Colonic mucosa (tissue), 4 donors: ENCODE results near the gene SMIM45.

Experiments
- DNase-seq: peaks from one replicate; pipeline ENCODE4 v3.0.0-alpha.2; 2020
- H3K27ac ChIP-seq: fragments of 200-600 bp; one replicate; pipeline ENCODE4 v1.8.0; 2021
- H3K27me3 ChIP-seq: fragments of 200-600 bp; one replicate; pipeline ENCODE4 v1.8.0; 2021
- H3K36me3 ChIP-seq: fragments of 200-600 bp; one replicate; pipeline ENCODE4 v1.8.0; 2021
- H3K4me1 ChIP-seq: fragments of 200-600 bp; one replicate; pipeline ENCODE4 v1.8.0; 2021; ENCODE audit warnings: mild to moderate bottlenecking
- H3K4me3 ChIP-seq: fragments of 200-600 bp; one replicate; pipeline ENCODE4 v1.8.0; 2021
- H3K9ac ChIP-seq, 2 donors: one replicate each; pipeline ENCODE4 v1.7.0; 2013; ENCODE audit warnings: control low read depth in 2 of 2, low read depth in 2 of 2, low read length in 2 of 2
- H3K9me3 ChIP-seq: fragments of 200-600 bp; one replicate; pipeline ENCODE4 v1.8.0; 2021
- CTCF ChIP-seq: fragments of 200-600 bp; IDR thresholded peaks from one replicate; pipeline ENCODE4 v1.8.0; 2022; ENCODE audit warnings: antibody characterized with exemption, mild to moderate bottlenecking
- intact Hi-C: fragments of 100-400 bp; cut with DNase I; formaldehyde crosslinking; loops from one replicate; pipeline ENCODE4 v1.14.1; 2022
- donor health status: healthy.
- donor health status: DM: no; HTN: no; CAD: no.
- donor health status: DM: no; HTN: no; CAD: no.

The SMIM45 gene

GRCh38 chr22:41979423-41980250 lies 27.7 kb downstream of the SMIM45 start:
- TF ChIP-seq CTCF = no peak
- no peak overlapping the region for H3K4me3 ChIP-seq
- no peaks in the 10 kb centered on the region for H3K9me3 ChIP-seq
- H3K27ac ChIP-seq = no peak overlapping the region
- DNase-seq = no peak
- no peaks in the 10 kb centered on the region for H3K36me3 ChIP-seq
- peaks cover 27% of the 10 kb centered on the region for H3K27me3 ChIP-seq
- H3K4me1 ChIP-seq = no peaks in the 10 kb centered on the region
- H3K9ac ChIP-seq = no peak overlapping the region
- intact Hi-C loops = loop anchor here (10.0 kb wide), 1 partner anchor 455 kb away; the partner anchor contains the start of gene NFAM1

DNA sequence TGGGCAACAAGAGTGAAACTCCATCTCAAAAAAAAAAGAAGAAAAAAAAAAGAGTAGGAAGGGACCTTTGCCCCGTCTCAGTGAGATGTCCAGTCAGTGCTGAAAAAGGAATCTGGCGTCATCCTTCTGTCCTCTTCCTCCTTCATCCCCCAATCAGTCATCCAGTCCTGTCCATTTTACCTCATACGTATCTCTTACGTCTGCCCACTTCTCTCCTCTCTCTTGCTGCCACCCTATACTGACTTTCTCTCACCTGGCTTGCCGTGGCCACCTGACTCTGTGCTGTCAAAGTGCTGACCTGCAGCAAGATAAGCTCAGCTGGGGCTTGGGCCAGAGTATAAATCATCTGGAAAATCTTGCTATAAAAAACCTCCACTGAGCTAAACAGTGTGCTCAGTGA lies 30.9 kb downstream of the SMIM45 start:
- no peaks in the 10 kb centered on the region for H3K4me1 ChIP-seq
- H3K36me3 ChIP-seq = no peaks in the 10 kb centered on the region
- no peaks in the 10 kb centered on the region for H3K9me3 ChIP-seq
- H3K27ac ChIP-seq = no peak overlapping the region
- no peak for DNase-seq
- peaks cover 4% of the 10 kb centered on the region for H3K27me3 ChIP-seq
- intact Hi-C loops = no loop called here
- TF ChIP-seq CTCF = no peak
- H3K4me3 ChIP-seq = no peak overlapping the region
- H3K9ac ChIP-seq = no peak overlapping the region

GRCh38 chr22:41983513-41984405 lies 31.8 kb downstream of the SMIM45 start:
- Histone ChIP-seq H3K4me1 (no peaks in the 10 kb centered on the region), H3K27ac (no peak overlapping the region), H3K27me3 (no peaks in the 10 kb centered on the region), H3K9me3 (no peaks in the 10 kb centered on the region), H3K9ac (no peak overlapping the region), H3K4me3 (no peak overlapping the region), H3K36me3 (no peaks in the 10 kb centered on the region)
- DNase-seq = no peak
- intact Hi-C loops = no loop called here
- no peak for TF ChIP-seq CTCF

- Histone ChIP-seq H3K4me1 (no peaks in the 10 kb centered on the region), H3K27me3 (no peaks in the 10 kb centered on the region), H3K4me3 (no peak overlapping the region), H3K27ac (no peak overlapping the region), H3K9me3 (no peaks in the 10 kb centered on the region), H3K36me3 (no peaks in the 10 kb centered on the region), H3K9ac (no peak overlapping the region)
- intact Hi-C loops = no loop called here
- DNase-seq = no peak
- no peak for TF ChIP-seq CTCF
Observed at GRCh38 chr22:41987276-41987675, 35.3 kb downstream of the SMIM45 start.

GRCh38 chr22:41989246-41989645 lies 37.3 kb downstream of the SMIM45 start:
- Histone ChIP-seq H3K36me3 (no peaks in the 10 kb centered on the region), H3K27me3 (no peaks in the 10 kb centered on the region), H3K4me3 (no peak overlapping the region), H3K9me3 (no peaks in the 10 kb centered on the region), H3K27ac (no peak overlapping the region), H3K9ac (no peak overlapping the region), H3K4me1 (no peaks in the 10 kb centered on the region)
- no peak for DNase-seq
- TF ChIP-seq CTCF = no peak
- intact Hi-C loops = no loop called here
